CD14-positive monocyte (primary cell): ENCODE data around the gene ARPC1B. TPM values are rescaled to one million over a fixed set of nuclear protein-coding genes. Genes with fewer than 3 reads are reported as not detected.

Experiments used
- DNase-seq, 3 donors: peaks; one replicate each; pipeline ENCODE4 v3.0.0-alpha.2; 2011 to 2022
- H2AFZ ChIP-seq: 2 replicates; pipeline ENCODE4 v1.6.0; 2012; ENCODE audit warnings: mild to moderate bottlenecking, low read depth, low read length, inconsistent platforms; ENCODE audit not compliant: insufficient read depth, poor library complexity, severe bottlenecking
- H3K27ac ChIP-seq, 2 donors: 1 replicate in 1 of 2; 2 replicates in 1 of 2; pipeline ENCODE4 v1.5.1; 2012 to 2013; ENCODE audit warnings: low read length in 2 of 2, control low read depth in 1 of 2, inconsistent platforms in 1 of 2, low read depth in 1 of 2, mild to moderate bottlenecking in 1 of 2
- H3K27me3 ChIP-seq, 2 donors: one replicate each; pipeline versions ENCODE4 v1.6.0 to v1.6.1; 2011 to 2013; ENCODE audit warnings: low read length in 2 of 2; ENCODE audit not compliant: control insufficient read depth in 2 of 2, insufficient read depth in 2 of 2
- H3K36me3 ChIP-seq, 2 donors: replicated peaks in 1 of 2; 1 replicate in 1 of 2; 2 replicates in 1 of 2; pipeline versions ENCODE4 v1.5.1 to v1.6.1; 2012 to 2013; ENCODE audit warnings: low read length in 2 of 2, control low read depth in 1 of 2, inconsistent platforms in 1 of 2, mild to moderate bottlenecking in 1 of 2; ENCODE audit not compliant: insufficient read depth in 2 of 2, control insufficient read depth in 1 of 2
- H3K4me1 ChIP-seq, 2 donors: 1 replicate in 1 of 2; 2 replicates in 1 of 2; pipeline versions ENCODE4 v1.5.1 to v1.6.1; 2012 to 2013; ENCODE audit warnings: low read length in 2 of 2, control low read depth in 1 of 2, inconsistent platforms in 1 of 2, mild to moderate bottlenecking in 1 of 2, moderate library complexity in 1 of 2; ENCODE audit not compliant: insufficient read depth in 2 of 2, control insufficient read depth in 1 of 2
- H3K4me2 ChIP-seq: replicated peaks from 2 replicates; pipeline ENCODE3; 2012; ENCODE audit warnings: low read length, moderate library complexity, mild to moderate bottlenecking; ENCODE audit not compliant: poor library complexity, severe bottlenecking; ENCODE audit errors: extremely low read depth
- H3K4me3 ChIP-seq, 3 experiments: fragments of 200-600 bp in 1 of 3; sonication (generic) in 1 of 3; replicated peaks in 1 of 3; 1 replicate in 2 of 3; 2 replicates in 1 of 3; pipeline ENCODE4 v1.5.1; 2011 to 2013; ENCODE audit warnings: low read length in 3 of 3, mild to moderate bottlenecking in 3 of 3, control low read depth in 2 of 3, low read depth in 2 of 3, inconsistent platforms in 1 of 3, moderate library complexity in 1 of 3
- H3K79me2 ChIP-seq: 2 replicates; pipeline ENCODE4 v1.6.0; 2012; ENCODE audit warnings: mild to moderate bottlenecking, control low read depth, inconsistent platforms, low read length, moderate library complexity; ENCODE audit not compliant: insufficient read depth
- H3K9ac ChIP-seq: 2 replicates; pipeline ENCODE4 v1.6.0; 2017; ENCODE audit warnings: low read length, mild to moderate bottlenecking; ENCODE audit not compliant: insufficient read depth, poor library complexity, severe bottlenecking
- H3K9me3 ChIP-seq, 2 donors: replicated peaks in 1 of 2; 1 replicate in 1 of 2; 2 replicates in 1 of 2; pipeline versions ENCODE4 v1.5.1 to v1.6.1; 2012 to 2013; ENCODE audit warnings: low read length in 2 of 2, control low read depth in 1 of 2; ENCODE audit not compliant: control insufficient read depth in 1 of 2, insufficient read depth in 1 of 2
- H4K20me1 ChIP-seq: 2 replicates; pipeline ENCODE4 v1.6.0; 2012; ENCODE audit warnings: mild to moderate bottlenecking, low read length, control low read depth, moderate library complexity; ENCODE audit not compliant: insufficient read depth
- H3K27ac Mint-ChIP-seq, 7 donors: one replicate each; pipeline ENCODE4 v1.8.0; 2020; ENCODE audit warnings: mild to moderate bottlenecking in 7 of 7, mixed read lengths in 7 of 7, moderate library complexity in 6 of 7, inconsistent platforms in 2 of 7
- H3K27me3 Mint-ChIP-seq, 3 donors: one replicate each; pipeline ENCODE4 v1.8.0; 2021 to 2022; ENCODE audit warnings: low read depth in 3 of 3, mild to moderate bottlenecking in 3 of 3, mixed read lengths in 3 of 3, moderate library complexity in 3 of 3, inconsistent platforms in 1 of 3
- H3K36me3 Mint-ChIP-seq, 2 donors: one replicate each; pipeline ENCODE4 v1.8.0; 2020; ENCODE audit warnings: mixed read lengths in 2 of 2, inconsistent platforms in 1 of 2, mild to moderate bottlenecking in 1 of 2
- H3K4me1 Mint-ChIP-seq: one replicate; pipeline ENCODE4 v1.8.0; 2020; ENCODE audit warnings: mild to moderate bottlenecking, mixed read lengths
- H3K4me3 Mint-ChIP-seq, 2 donors: one replicate each; pipeline ENCODE4 v1.8.0; 2020; ENCODE audit warnings: mild to moderate bottlenecking in 2 of 2, mixed read lengths in 2 of 2, moderate library complexity in 1 of 2
- H3K9me3 Mint-ChIP-seq, 7 donors: one replicate each; pipeline ENCODE4 v1.8.0; 2020 to 2022; ENCODE audit warnings: mixed read lengths in 7 of 7, mild to moderate bottlenecking in 6 of 7, moderate library complexity in 6 of 7, inconsistent platforms in 2 of 7
- WGBS: methylation state at CpG from one replicate; pipeline ENCODE4 v1.1.5; 2013; ENCODE audit warnings: missing lambda C conversion rate; ENCODE audit not compliant: insufficient coverage; 5-methylcytosine and 5-hydroxymethylcytosine counted together
- intact Hi-C, 2 donors: fragments of 100-400 bp; cut with micrococcal nuclease; formaldehyde crosslinking; loops; one replicate each; pipeline versions ENCODE4 v1.15.0 to v1.15.1; 2023
- polyA plus RNA-seq, 3 donors: library from polyadenylated mRNA; depleted of rRNA in 1 of 3; unstranded in 2 of 3; stranded (reverse) in 1 of 3; fragments of 300-500 nt in 2 of 3; fragments of >200 nt in 1 of 3; fragmentation: Illumina TruSeq in 2 of 3; gene quantifications; 1 replicate in 2 of 3; 2 replicates in 1 of 3; pipeline ENCODE4 v1.2.3, GENCODE V29; 2012 to 2021
- TF ChIP-seq, protein P1 (sequence below): fragments of 200-600 bp; IDR thresholded peaks from one replicate; pipeline ENCODE4 v1.8.0; 2022; ENCODE audit warnings: antibody characterized with exemption, mild to moderate bottlenecking

ARPC1B gene
- polyA plus RNA-seq, 3 donors: 1,179 to 1,362 (median 1,282) TPM

- Mint-ChIP-seq H3K27ac (peak overlapping the region in 6 of 7 donors; percentile 11 to 82 (median 72)), H3K4me1 (peaks cover 33% of the 10 kb centered on the region), H3K27me3 (no peaks in the 10 kb centered on the region), H3K4me3 (no peak overlapping the region), H3K9me3 (no peaks in the 10 kb centered on the region), H3K36me3 (peaks cover 9 to 32% of the 10 kb centered on the region in 2 donors)
- Histone ChIP-seq H3K9me3 (no peaks in the 10 kb centered on the region), H3K79me2 (peaks cover 35% of the 10 kb centered on the region), H3K9ac (no peak overlapping the region), H3K4me1 (peaks cover 27 to 39% of the 10 kb centered on the region in 2 donors), H3K4me3 (no peak overlapping the region), H4K20me1 (peaks cover 26% of the 10 kb centered on the region), H3K27ac (no peak overlapping the region), H3K4me2 (no peak overlapping the region), H3K27me3 (no peaks in the 10 kb centered on the region), H3K36me3 (peaks cover 4 to 16% of the 10 kb centered on the region in 2 donors), H2AFZ (no peak overlapping the region)
- TF ChIP-seq, protein P1, sequence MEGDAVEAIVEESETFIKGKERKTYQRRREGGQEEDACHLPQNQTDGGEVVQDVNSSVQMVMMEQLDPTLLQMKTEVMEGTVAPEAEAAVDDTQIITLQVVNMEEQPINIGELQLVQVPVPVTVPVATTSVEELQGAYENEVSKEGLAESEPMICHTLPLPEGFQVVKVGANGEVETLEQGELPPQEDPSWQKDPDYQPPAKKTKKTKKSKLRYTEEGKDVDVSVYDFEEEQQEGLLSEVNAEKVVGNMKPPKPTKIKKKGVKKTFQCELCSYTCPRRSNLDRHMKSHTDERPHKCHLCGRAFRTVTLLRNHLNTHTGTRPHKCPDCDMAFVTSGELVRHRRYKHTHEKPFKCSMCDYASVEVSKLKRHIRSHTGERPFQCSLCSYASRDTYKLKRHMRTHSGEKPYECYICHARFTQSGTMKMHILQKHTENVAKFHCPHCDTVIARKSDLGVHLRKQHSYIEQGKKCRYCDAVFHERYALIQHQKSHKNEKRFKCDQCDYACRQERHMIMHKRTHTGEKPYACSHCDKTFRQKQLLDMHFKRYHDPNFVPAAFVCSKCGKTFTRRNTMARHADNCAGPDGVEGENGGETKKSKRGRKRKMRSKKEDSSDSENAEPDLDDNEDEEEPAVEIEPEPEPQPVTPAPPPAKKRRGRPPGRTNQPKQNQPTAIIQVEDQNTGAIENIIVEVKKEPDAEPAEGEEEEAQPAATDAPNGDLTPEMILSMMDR: no peak
- intact Hi-C loops: no loop called here
- DNase-seq: no peak
- 80% methylated on average over 17 of the region's 21 CpGs for WGBS
Observed at GRCh38 chr7:99372275-99373090, 2.0 kb upstream of the ARPC1B start.

DNA sequence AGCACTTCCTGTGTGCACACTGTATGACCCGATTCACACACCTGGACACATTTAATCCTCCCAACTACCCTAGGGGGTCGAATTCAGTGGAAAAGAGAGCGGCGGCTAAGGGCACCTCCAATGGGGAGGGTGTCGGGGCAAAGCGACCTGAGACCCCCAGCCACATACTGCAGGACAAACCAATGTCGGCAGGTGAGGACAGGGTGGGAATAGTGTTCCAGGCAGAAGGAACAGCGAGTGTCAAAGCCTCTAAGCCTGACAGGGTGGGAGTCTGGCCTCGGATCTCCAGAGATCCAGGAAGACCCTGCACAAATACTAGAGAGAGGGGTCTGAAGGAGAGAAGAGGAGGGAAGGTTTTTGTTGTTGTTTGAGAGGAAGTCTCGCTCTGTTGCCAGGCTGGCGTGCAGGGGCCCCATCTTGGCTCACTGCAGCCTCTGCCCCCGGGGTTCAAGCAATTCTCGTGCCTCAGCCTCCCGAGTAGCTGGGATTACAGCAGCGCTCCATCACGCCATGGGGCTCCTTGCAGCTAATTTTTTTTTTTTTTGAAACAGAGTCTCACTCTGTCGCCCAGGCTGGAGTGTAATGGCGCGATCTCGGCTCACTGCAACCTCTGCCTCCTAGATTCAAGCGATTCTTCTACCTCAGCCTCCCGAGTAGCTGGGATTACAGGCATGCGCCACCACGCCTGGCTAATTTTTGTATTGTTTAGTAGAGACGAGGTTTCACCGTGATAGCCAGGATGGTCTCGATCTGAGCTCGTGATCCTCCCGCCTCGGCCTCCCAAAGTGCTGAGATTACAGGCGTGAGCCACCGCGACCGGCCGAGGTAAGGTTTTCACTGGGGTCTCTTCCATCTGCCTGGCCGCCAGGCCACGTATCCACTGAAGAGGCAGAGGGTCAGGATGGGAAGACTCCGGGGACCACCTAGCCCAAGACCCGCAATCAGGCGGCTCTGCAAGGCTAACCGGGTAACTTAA lies 1.2 kb upstream of the ARPC1B start:
- H3K9ac ChIP-seq: peak overlapping the region; percentile 86
- TF ChIP-seq, protein P1: no peak

More for the DNA sequence above, 1.2 kb upstream of the ARPC1B start:
- H3K79me2 ChIP-seq: peaks cover 44% of the 10 kb centered on the region
- H3K27me3 ChIP-seq: no peaks in the 10 kb centered on the region
- 82% methylated on average over 28 of the region's 41 CpGs for WGBS
- peaks cover 15 to 34% of the 10 kb centered on the region in 2 donors for H3K36me3 Mint-ChIP-seq
- H3K9me3 Mint-ChIP-seq: no peaks in the 10 kb centered on the region
- peaks cover 33% of the 10 kb centered on the region for H4K20me1 ChIP-seq
- DNase-seq: no peak
- H3K4me3 Mint-ChIP-seq: peak overlapping the region; percentile 74 to 83
- H3K27me3 Mint-ChIP-seq: no peaks in the 10 kb centered on the region
- peaks cover 12 to 24% of the 10 kb centered on the region in 2 donors for H3K36me3 ChIP-seq
- H3K4me2 ChIP-seq: peak overlapping the region; percentile 93
- H3K4me3 ChIP-seq: peak overlapping the region; percentile 82 to 95 (median 89)
- H3K27ac Mint-ChIP-seq: peak overlapping the region; percentile 74 to 90 (median 85)
- H3K9me3 ChIP-seq: no peaks in the 10 kb centered on the region
- peaks cover 42% of the 10 kb centered on the region for H3K4me1 Mint-ChIP-seq
- peak overlapping the region; percentile 92 for H2AFZ ChIP-seq
- peak overlapping the region; percentile 44 to 94 for H3K27ac ChIP-seq
- peaks cover 36 to 48% of the 10 kb centered on the region in 2 donors for H3K4me1 ChIP-seq
- intact Hi-C loops: loop anchor here in 1 of 2 donors (2.0 kb wide), 1 partner anchor 35 kb away; the partner anchor contains the start of genes BUD31 and PDAP1
